HG03159 (cell line): ENCODE data around the gene MYLIP.
"Not testable (repeated sequence)": the region's sequence is repeated elsewhere in the genome, so short reads cannot be mapped to it uniquely, and the experiment has no call there.

Experiments
- ATAC-seq: cut with Tn5 transposase; IDR thresholded peaks from one replicate; pipeline ENCODE4 v1.9.1; 2021; ENCODE audit warnings: mild to moderate bottlenecking, moderate library complexity; ENCODE audit not compliant: unreplicated experiment

Gene MYLIP

DNA sequence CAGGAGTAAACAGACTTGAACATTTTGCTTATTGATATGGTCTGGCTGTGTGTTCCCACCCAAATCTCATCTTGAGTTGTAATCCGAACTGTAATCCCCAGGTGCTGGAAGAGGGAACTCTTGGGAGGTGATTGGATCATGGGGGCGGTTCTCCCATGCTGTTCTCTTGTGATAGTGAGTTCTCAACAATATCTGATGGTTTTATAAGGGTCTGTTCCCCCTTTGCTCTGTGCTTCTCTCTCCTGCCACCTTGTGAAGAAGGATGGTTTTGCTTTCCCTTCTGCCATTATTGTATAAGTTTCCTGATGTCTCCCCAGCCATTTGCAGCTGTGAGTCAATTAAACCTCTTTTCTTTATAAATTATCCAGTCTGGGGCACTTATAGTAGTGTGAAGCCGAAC is 40.0 kb downstream of the MYLIP start:
- no peak for ATAC-seq

DNA sequence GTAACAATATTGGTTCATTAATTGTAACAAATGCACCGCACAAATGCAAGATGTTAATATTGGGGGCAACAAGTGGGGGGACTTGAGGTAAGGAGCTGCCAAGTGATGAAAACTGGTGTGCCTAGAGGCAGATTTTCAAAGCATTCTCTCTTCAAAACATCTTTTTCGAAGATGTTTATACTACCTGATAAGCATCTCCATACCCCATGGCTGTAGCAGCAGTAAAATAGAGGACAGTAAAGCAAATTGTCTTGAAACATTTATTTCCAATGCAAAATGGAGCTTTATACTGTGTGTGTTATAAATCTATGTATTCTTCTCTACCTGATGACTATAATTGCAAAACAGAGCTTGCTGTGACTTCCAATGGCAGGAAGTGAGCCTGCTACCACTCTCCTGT is 42.5 kb downstream of the MYLIP start:
- no peak for ATAC-seq

DNA sequence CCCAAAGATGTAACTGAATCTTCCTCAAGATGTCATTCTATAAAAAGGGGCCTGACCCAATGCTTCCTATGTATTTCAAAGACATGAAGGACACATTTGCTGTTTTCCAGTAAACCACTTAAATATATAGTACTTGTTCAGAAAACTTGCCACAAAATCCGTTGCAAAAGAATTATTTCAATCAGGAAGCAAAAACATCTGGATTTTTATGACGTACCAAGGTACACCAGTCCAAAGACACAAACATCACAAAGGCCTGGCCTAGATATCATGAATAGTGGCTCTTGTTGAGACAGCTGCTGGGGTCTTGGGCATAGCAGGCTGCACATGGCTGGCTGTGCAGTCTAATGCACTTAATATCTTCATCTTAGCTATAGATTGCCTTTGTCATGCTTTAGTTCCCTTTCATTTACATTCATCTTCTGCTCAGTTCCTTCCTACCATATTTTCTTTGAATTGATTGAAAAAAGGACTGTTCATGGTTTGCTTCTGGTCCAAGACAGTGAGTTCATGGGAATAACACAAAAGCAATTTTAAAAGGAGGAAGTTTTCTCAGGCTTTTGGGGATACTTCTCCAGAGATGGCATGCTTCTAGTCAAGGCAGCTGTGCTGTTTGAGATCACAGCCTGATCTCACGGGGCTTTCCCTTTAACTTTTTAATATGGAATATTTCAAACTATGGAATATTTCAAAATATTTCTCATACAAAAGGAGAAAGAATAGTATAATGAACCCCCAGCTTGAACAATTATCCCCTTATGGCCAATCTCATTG is 44.5 kb downstream of the MYLIP start:
- no peak for ATAC-seq

DNA sequence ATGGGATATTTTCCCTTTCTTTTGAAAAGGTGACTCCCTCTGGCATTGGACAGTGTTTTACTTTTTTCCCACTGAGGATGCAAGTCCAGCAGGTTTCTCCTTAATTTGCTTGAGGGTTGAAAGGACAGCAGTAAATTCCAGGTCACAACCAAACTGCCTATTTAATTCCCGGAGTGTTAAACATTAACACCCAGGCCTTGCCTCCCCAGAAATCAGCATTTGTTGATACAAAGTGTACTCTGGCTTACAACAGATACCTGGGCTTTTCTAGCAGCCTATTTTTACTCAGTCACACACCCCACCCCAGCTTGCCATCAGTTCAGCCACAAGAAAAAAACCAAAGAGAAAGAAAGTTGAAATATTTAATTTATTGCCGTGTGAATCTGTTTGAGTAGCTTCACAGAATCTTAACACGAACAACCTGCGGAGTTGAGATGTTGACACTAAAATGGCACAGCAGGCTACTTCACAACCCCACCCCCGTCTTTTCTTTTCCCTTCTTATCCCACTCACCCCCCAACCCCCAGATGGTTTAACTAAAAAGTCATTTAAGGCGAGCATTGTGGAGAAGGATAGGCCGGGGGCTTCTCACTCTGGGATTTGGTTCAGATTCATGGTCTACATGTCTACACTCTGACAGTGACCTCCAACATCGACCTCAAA is 45.7 kb downstream of the MYLIP start:
- ATAC-seq: no peak

DNA sequence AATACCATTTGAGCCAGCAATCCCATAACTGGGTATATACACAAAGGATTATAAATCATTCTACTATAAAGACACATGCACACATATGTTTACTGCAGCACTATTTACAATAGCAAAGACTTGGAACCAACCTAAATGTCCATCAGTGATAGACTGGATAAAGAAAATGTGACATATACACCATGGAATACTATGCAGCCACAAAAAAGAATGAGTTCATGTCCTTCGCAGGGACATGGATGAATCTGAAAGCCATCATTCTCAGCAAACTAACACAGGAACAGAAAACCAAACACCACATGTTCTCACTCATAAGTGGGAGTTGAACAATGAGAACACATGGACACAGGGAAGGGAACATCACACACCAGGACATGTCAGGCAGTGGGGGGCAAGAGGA is 47.7 kb downstream of the MYLIP start:
- ATAC-seq: not testable (repeated sequence)

DNA sequence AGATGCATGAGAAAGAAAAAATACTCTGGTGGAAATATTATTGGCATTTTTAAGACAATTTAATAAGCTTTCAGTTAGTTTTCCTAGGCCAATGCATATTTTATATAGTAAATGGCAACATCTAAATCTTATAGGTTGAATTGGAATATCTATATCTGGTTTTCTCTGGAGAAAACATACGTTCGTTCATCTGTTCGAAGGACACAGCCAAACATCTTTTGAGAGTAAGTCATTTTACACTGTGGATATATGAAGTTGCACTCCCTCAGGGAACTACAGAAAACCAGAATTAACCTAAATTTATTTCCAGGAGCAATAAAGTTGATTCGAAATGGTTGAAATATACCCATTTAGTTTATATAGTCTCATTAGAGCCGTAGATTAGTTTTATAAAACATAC is 49.0 kb downstream of the MYLIP start:
- no peak for ATAC-seq

DNA sequence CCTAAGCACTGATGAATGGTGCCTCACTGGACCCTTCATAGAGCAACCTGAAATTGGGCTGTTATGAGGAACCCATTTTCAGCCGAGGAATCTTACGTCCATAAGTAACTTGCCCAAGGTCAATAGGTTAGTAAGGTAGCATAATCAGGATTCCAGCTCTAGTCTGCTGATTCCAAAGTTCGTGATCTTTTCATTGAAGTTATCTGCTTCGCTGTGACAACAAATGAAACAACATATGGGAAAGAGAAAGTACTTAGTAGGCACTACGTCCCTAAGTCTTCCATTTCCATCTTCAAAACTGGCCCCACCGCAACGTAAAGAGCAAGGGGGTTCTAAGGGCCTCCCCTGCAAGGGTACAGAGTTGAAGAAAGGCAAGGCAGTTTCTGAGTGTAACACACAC is 49.5 kb downstream of the MYLIP start:
- no peak for ATAC-seq

DNA sequence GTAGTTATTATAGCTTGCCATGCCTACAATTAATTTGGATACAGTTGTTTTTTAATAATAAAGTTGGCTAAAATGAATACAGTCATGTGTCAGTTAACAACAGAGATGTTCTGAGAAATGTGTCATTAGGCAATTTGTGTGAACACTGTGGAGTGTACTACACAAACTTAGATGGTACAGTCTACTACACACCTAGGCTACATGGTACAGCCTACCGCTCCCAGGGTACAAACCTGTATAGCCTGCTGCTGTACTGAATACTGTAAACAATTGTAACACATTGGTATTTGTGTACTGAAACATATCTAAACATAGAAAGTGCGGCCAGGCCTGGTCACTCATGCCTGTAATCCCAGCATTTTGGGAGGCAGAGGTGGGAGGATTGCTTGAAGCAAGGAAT is 50.2 kb downstream of the MYLIP start:
- no peak for ATAC-seq

DNA sequence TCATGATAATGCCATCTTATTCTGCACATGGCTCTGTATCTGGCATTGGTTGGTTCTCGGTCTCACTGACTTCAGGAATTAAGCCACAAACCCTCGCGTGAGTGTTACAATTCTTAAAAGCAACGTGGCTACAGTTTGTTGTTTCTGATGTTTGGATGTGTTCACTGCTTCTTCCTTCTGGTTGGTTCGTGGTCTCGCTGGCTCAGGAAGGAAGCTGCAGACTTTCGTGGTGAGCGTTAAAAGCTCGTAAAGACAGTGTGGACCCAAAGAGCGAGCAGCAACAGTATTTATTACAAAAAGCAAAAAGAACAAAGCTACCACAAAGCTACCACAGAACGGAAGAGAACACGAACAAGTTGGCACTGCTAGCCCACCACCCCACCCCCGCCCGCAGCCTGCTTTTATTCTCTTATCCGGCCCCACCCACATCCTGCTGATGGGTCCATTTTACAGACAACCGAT is 51.1 kb downstream of the MYLIP start:
- no peak for ATAC-seq

DNA sequence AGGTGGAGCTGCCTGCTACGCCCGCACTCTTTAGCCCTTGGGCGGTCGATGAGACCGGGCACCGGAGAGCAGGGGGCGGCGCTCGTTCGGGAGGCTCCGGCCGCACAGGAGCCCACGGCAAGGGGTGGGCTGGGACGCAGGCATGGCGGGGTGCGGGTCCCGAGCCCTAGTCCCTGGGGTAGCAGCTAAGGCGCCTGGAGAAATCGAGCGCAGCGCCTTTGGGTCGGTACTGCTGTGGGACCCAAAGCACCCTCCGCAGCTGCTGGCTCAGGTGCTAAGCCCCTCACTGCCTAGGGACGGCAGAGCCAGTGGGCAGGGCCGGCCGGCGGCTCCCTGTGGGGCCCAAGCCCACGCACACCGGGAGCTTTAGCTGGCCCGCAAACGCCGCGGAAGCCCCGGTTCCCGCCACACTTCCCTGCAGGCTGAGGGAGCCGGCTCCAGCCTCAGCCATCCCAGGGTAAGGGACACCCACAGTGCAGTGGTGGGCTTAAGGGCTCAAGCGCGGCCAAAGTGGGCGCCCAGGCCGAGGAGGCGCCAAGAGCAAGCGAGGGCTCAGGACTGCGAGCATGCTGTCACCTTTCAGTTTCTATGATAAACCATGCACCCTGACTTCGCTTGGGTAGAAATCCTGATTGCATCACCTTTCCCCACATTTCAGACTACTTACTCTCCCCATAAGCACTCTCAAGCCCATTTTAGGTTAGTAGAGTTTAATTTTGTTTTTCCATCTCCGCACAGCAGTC is 52.0 kb downstream of the MYLIP start:
- ATAC-seq: no peak

DNA sequence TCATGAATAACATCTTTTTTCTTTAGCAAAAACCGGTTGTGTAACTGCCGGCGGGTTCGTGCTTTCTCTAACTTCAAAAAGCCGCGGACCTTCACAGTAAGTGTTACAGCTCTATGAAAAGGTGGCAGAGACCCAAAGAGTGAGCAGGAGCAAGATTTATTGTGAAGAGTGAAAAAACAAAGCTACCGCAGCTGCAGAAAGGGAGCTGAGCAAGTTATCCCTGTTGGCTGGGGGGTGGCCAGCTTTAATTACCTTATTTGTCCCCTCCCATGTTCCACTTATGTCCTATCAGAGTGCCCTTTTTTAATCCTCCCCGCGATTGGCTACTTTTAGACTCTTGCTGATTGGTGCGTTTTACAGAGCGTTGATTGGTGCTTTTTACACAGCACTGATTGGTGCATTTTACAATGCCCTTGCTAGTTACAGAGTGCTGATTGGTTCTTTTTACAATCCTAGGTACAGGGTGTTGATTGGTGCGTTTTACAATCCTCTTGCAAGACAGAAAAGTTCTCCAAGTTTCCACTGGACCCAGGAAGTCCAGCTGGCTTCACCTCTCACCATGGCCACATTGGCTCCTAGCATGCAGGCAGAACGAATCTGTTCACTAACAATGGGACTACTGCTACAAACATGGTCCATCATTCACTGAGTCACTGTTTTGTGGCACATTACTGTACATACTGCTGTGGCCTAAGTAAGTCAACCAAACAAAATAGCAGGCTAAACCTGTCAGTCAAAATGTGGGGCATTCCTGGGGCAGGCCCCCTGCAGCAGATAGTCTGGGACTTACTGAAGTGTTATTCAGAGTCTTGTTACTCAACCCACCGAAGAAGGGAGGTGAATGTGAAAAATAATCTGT is 52.8 kb downstream of the MYLIP start:
- ATAC-seq: no peak

DNA sequence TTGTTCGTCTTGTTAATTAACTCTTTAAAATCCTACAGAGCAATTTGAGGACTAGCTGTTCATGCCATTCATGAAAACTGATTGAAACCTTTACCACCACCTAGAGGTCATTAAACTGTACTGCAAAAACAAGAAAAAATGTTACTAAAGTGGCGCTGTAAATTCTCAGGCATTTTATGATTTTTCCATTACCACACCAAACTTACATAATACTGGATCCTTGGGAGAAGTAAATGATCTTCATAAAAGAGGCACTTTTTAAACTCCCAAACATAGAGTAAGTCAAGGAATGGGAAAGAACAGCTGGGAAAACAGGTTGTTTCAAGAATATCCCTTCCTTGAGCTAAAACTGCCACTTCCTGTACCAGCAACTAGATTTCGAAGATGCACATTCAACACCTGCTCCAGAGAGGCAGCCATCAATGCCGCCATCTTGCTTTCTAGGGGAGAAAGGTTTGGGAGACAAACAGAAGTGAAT is 54.3 kb downstream of the MYLIP start:
- ATAC-seq: no peak

DNA sequence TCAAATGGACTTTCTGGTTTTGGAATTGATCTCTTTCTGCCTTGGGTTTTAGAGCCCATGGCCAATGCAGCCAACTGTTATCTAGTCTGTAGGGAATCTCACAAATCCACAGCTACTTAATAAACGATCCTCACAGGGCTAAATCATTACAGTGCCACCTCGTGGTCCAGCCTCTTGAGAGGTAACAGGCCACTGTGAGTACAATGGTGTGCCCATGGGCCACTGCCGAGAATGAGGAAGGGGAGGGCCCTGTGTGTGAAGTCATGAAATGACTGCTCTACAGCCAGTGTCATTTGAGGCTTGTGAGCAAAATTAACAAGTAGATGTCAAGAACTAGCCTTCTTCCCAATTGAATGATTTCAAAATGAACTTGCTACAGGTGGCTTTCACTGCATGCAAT is 55.2 kb downstream of the MYLIP start:
- ATAC-seq: peak; percentile 59

DNA sequence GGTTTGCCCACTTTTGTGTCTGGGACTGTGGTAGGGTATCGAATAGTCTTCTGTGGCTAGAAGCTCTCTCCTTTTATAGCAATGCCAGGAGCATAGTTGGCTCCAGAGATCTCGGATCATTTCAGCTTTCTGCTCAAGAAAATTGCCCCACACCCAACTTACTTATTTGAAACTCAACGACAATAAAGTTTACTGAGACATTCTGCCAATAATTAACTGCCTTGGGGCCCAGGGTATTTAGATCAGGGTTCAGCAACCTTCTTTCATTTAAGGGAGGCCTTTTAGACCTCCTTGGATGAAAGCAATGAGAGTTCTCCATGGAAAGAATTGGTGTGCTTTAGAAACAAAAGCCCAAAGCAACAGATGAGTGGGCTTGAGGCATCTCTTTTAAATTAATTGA is 55.7 kb downstream of the MYLIP start:
- ATAC-seq: no peak

DNA sequence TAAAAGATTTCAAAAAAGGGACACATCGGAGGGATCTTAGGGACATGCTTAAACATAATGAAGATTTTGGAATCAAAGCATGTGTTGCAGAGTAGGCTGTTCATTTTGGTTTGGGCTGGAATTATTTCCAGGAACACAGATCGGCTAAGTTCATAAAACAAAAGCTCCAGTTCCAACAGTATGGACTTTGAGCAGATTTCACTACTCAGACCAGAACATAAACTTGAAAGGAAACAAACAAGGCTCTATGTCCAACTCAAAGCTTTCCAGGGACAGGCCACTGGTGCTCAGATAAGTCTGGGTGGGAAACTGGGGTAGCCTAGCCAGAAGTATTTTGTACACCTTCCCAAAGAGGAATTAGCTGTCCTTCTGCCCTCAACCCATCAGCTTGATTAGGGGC is 58.3 kb downstream of the MYLIP start:
- ATAC-seq: no peak

DNA sequence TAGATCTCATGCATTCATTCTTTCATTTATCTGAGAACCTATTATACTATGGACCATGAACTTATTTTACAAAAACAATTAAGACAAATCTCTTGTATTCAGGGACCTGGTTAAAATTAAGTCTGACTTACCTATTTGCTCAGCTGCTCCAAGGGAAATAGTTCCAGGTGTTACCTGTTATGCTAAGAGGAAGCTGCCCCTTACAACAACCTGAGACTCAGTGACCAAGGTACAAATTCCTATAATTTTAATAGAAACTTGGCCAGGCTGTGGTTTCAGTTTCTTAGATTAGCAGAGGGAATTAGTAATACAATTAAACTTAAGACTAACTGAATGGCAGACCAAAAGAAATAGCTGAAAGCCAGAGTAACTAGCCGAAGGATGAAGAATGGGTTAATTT is 61.3 kb downstream of the MYLIP start:
- ATAC-seq: no peak

DNA sequence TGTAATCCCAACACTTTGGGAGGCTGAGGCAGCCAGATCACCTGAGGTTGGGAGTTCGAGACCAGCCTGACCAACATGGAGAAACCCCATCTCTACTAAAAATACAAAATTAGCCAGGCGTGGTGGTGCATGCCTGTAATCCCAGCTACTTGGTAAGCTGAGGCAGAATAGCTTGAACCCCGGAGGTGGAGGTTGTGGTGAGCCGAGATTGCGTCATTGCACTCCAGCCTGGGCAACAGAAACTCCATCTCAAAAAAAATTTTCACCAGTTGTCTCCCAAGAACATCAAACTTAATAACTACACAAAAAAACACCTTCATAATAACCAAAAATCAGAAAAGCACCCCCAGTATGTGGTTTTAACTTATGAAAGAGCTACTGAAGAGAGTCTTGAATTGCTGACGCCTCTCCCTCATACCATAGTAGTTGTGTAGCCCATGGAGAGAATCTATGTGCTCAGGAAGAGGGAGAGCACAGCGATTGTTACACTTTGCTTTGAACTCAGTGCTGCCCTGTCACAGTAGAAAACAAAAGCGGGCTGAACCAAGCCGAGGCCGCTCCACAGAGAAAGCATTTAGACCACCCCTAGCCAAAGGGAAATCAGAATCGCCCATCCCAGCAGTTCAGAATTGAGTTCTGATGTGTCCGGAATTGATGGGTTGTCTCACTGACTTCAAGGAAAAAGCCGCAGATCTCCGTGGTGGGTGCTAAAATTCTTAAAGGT is 67.5 kb downstream of the MYLIP start:
- ATAC-seq: no peak

DNA sequence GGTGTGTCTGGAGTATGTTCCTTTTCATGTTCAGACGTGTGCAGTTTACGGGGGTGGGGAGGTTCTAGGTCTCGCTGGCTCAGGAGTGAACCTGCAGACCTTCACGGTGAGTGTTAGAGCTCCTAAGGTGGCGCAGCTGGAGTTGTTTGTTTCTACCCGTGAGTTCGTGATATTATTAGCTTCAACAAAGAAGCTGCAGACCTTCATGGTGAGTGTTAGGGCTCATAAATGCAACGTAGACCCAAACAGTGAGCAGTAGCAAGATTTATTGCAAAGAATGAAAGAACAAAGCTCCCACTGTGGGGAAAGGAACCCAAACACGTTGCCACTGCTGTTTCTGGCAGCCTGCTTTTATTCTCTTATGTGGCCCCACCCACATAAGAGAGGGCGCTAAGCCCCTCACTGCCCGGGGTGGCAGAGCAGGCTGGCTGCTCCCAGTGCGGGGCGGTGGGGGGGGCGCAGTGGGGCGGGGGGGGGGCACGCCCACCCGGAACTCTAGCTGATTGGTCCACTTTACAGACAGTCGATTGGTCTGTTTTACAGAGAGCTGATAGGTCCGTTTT is 68.2 kb downstream of the MYLIP start:
- ATAC-seq: no peak
